Osteocyte (in vitro differentiated cells): ENCODE data around the gene TREML2. TPM values are rescaled to one million over a fixed set of nuclear protein-coding genes. Genes with fewer than 3 reads are reported as not detected.

Experiments
- DNase-seq: peaks from one replicate; pipeline ENCODE4 v3.0.0; 2021; ENCODE audit warnings: mixed read lengths; ENCODE audit not compliant: unreplicated experiment; ENCODE audit errors: extremely low spot score
- H3K27ac Mint-ChIP-seq: one replicate; pipeline ENCODE4 v1.8.0; 2021; ENCODE audit warnings: mild to moderate bottlenecking, mixed read lengths; ENCODE audit not compliant: unreplicated experiment
- H3K27me3 Mint-ChIP-seq: one replicate; pipeline ENCODE4 v1.8.0; 2021; ENCODE audit warnings: mixed read lengths; ENCODE audit not compliant: unreplicated experiment
- H3K36me3 Mint-ChIP-seq: one replicate; pipeline ENCODE4 v1.8.0; 2021; ENCODE audit warnings: mixed read lengths; ENCODE audit not compliant: unreplicated experiment
- H3K4me1 Mint-ChIP-seq: one replicate; pipeline ENCODE4 v1.8.0; 2021; ENCODE audit warnings: mixed read lengths; ENCODE audit not compliant: unreplicated experiment
- H3K4me3 Mint-ChIP-seq: one replicate; pipeline ENCODE4 v1.8.0; 2021; ENCODE audit warnings: mild to moderate bottlenecking, moderate library complexity, mixed read lengths; ENCODE audit not compliant: unreplicated experiment
- H3K9me3 Mint-ChIP-seq: one replicate; pipeline ENCODE4 v1.8.0; 2021; ENCODE audit warnings: mixed read lengths; ENCODE audit not compliant: unreplicated experiment
- CTCF ChIP-seq: fragments of 200-600 bp; sonication (generic); IDR thresholded peaks from 2 replicates; pipeline ENCODE4 v1.5.0; 2021; ENCODE audit warnings: antibody characterized with exemption, mild to moderate bottlenecking, moderate library complexity
- total RNA-seq: library from RNA; stranded (reverse); gene quantifications from 2 replicates; pipeline ENCODE4 v1.2.1, GENCODE V29; 2021

TREML2 gene
- total RNA-seq, 1 donor from 2014 or later: not detected

- no peak overlapping the region for H3K27ac Mint-ChIP-seq
- no peak overlapping the region for H3K4me3 Mint-ChIP-seq
- peaks cover 3% of the 10 kb centered on the region for H3K36me3 Mint-ChIP-seq
- no peaks in the 10 kb centered on the region for H3K9me3 Mint-ChIP-seq
- no peaks in the 10 kb centered on the region for H3K4me1 Mint-ChIP-seq
- DNase-seq: no peak
- TF ChIP-seq CTCF: no peak
- peaks cover 17% of the 10 kb centered on the region for H3K27me3 Mint-ChIP-seq
Observed at GRCh38 chr6:41153451-41153850, 47.5 kb downstream of the TREML2 start.

- peaks cover 8% of the 10 kb centered on the region for H3K27me3 Mint-ChIP-seq
- no peaks in the 10 kb centered on the region for H3K9me3 Mint-ChIP-seq
- no peaks in the 10 kb centered on the region for H3K4me1 Mint-ChIP-seq
- no peak for DNase-seq
- no peak overlapping the region for H3K27ac Mint-ChIP-seq
- TF ChIP-seq CTCF: no peak
- no peak overlapping the region for H3K4me3 Mint-ChIP-seq
- peaks cover 3% of the 10 kb centered on the region for H3K36me3 Mint-ChIP-seq
Observed at GRCh38 chr6:41150671-41151070, 50.3 kb downstream of the TREML2 start.

- no peak overlapping the region for H3K27ac Mint-ChIP-seq
- no peak for TF ChIP-seq CTCF
- no peaks in the 10 kb centered on the region for H3K4me1 Mint-ChIP-seq
- H3K27me3 Mint-ChIP-seq: no peaks in the 10 kb centered on the region
- DNase-seq: no peak
- H3K36me3 Mint-ChIP-seq: peaks cover 7% of the 10 kb centered on the region
- H3K9me3 Mint-ChIP-seq: no peaks in the 10 kb centered on the region
- no peak overlapping the region for H3K4me3 Mint-ChIP-seq
Observed at GRCh38 chr6:41147917-41148316, 53.0 kb downstream of the TREML2 start.

Other genes starting within 250 kb of the TREML2 start
- gene UNC5CL, start 161.9 kb downstream of the TREML2 start, total RNA-seq: 0.51 and 0.76 TPM in 2 replicates
- gene TSPO2, start 158.7 kb downstream of the TREML2 start, total RNA-seq: not detected in 2 replicates
- gene APOBEC2, start 147.9 kb downstream of the TREML2 start, total RNA-seq: not detected in 2 replicates
- 14.7 and 17.2 TPM in 2 replicates for gene OARD1, start 128.8 kb downstream of the TREML2 start, total RNA-seq
- gene NFYA, start 128.2 kb downstream of the TREML2 start, total RNA-seq: 26.0 and 26.9 TPM in 2 replicates
- gene TREML1, start 46.8 kb downstream of the TREML2 start, total RNA-seq: not detected in 2 replicates
- not detected in 2 replicates for gene TREM2, start 38.0 kb downstream of the TREML2 start, total RNA-seq
- not detected in 2 replicates for gene TREML4, start 27.2 kb upstream of the TREML2 start, total RNA-seq
- not detected in 2 replicates for gene TREM1, start 85.5 kb upstream of the TREML2 start, total RNA-seq
- gene NCR2, start 134.5 kb upstream of the TREML2 start, total RNA-seq: not detected in 2 replicates